ENCODE data around the gene DUS1L. TPM values are rescaled to one million over a fixed set of nuclear protein-coding genes. Genes with fewer than 3 reads are reported as not detected.

DUS1L gene
- polyA plus RNA-seq, 2 of the 4 experiments (the other 2 are of a cell fraction): 48.1 to 83.6 TPM

- no peak for TF ChIP-seq EHF (CRISPR knock-in tag; IDR thresholded peaks at IDR 0.05)
- no peak for TF ChIP-seq CBX8 (IDR thresholded peaks at IDR 0.05)
- TF ChIP-seq FOSB (CRISPR knock-in tag; IDR thresholded peaks at IDR 0.05): no peak
- TF ChIP-seq RFX5 (IDR thresholded peaks at IDR 0.05): no peak
- TF ChIP-seq MYC (IDR thresholded peaks at IDR 0.05; ENCODE audit: borderline replicate concordance, low read length): no peak
- no peak for TF ChIP-seq NR3C1 (IDR thresholded peaks at IDR 0.05)
- no peak for TF ChIP-seq BHLHE40 (IDR thresholded peaks at IDR 0.05; ENCODE audit: low read depth, low read length)
- TF ChIP-seq HOXA7 (CRISPR knock-in tag; IDR thresholded peaks at IDR 0.05): no peak
- TF ChIP-seq CHD2 (IDR thresholded peaks at IDR 0.05; ENCODE audit: low read length, partially characterized antibody): no peak
- no peak; the same call in 1 of the 2 replicates for TF ChIP-seq TP53 (CRISPR knock-in tag; IDR thresholded peaks at IDR 0.05)
- no peak for TF ChIP-seq RAD21 (conservative IDR thresholded peaks at IDR 0.05 in 1 of 2, IDR thresholded peaks at IDR 0.05 in 1 of 2)
- TF ChIP-seq PBX3 (IDR thresholded peaks at IDR 0.05): no peak
- TF ChIP-seq EP300 (IDR thresholded peaks at IDR 0.05): no peak
- no peak for TF ChIP-seq CEBPB (IDR thresholded peaks at IDR 0.05)
- peak overlapping the region; percentile 80 to 92 for H3K27ac ChIP-seq
- 6% methylated on average over 9 of the region's 10 CpGs for WGBS (ENCODE audit: missing lambda C conversion rate)
- no peak for FAIRE-seq
- CTCF ChIA-PET: interaction anchor here (0.7 to 33.2 kb wide), 30 partner anchors 8 to 308 kb away, joined by 3 to 794 read pairs (median 10); partner anchors contain the start of genes ASPSCR1, DCXR, MAFG and MYADML2
- DNase-seq (ENCODE audit: low read depth in 1 of 2, low spot score in 1 of 2): no peak
- POLR2A ChIA-PET: interaction anchor here (1.0 to 3.9 kb wide), 6 partner anchors 16 to 152 kb away, joined by 3 to 38 read pairs (median 4); partner anchors contain the start of genes ASPSCR1 and DCXR
- peak overlapping the region; percentile 77 for H3K4me3 ChIP-seq
- H3K4me1 ChIP-seq: peaks cover 41% of the 10 kb centered on the region
- no peaks in the 10 kb centered on the region for H3K9me3 ChIP-seq
- peak overlapping the region; percentile 87 for H3K4me2 ChIP-seq
- ATAC-seq: peak in 1 of 2 experiments; percentile 14; a peak in 3 of 6 replicates
These were observed 43.7 kb downstream of the DUS1L start for GRCh38 chr17:82021900-82022309.

GRCh38 chr17:82021107-82021899, 44.3 kb downstream of the DUS1L start:
- Histone ChIP-seq H3K4me2 (peak overlapping the region; percentile 87), H3K4me1 (peaks cover 41% of the 10 kb centered on the region), H3K4me3 (peak overlapping the region; percentile 77), H3K27ac (peak overlapping the region; percentile 80 to 92; a peak in 5 of 6 replicates), H3K9me3 (no peaks in the 10 kb centered on the region)
- CTCF ChIA-PET: interaction anchor here (0.6 to 33.2 kb wide), 36 partner anchors 8 to 307 kb away, joined by 3 to 794 read pairs (median 5); partner anchors contain the start of genes ASPSCR1, DCXR, MAFG and MYADML2
- 15% methylated on average over 24 of the region's 25 CpGs for WGBS (ENCODE audit: missing lambda C conversion rate)
- POLR2A ChIA-PET: interaction anchor here (1.0 to 3.9 kb wide), 7 partner anchors 16 to 152 kb away, joined by 3 to 38 read pairs (median 5); partner anchors contain the start of genes ASPSCR1 and DCXR
- FAIRE-seq: peak; percentile 84
- ATAC-seq: peak; percentile 55 to 56
- peak; percentile 89 to 90 for DNase-seq (ENCODE audit: low read depth in 1 of 2, low spot score in 1 of 2)
- TF ChIP-seq RCOR1 (IDR thresholded peaks at IDR 0.05; ENCODE audit: low read depth, low read length): no peak
- no peak for TF ChIP-seq CBX8 (IDR thresholded peaks at IDR 0.05)
- no peak for TF ChIP-seq HOXA7 (CRISPR knock-in tag; IDR thresholded peaks at IDR 0.05)
- TF ChIP-seq FOXS1 (CRISPR knock-in tag; IDR thresholded peaks at IDR 0.05): no peak
- no peak for TF ChIP-seq ZC3H11A (IDR thresholded peaks at IDR 0.05)
- no peak for TF ChIP-seq ATOH8 (CRISPR knock-in tag; IDR thresholded peaks at IDR 0.05; ENCODE audit: low read depth)
- no peak for TF ChIP-seq REST (IDR thresholded peaks at IDR 0.05)
- TF ChIP-seq CBX2 (IDR thresholded peaks at IDR 0.05; ENCODE audit: borderline replicate concordance, low read depth): no peak
- TF ChIP-seq NR3C1 (IDR thresholded peaks at IDR 0.05): no peak
- no peak for TF ChIP-seq BCL3 (IDR thresholded peaks at IDR 0.05)
- TF ChIP-seq EP300 (IDR thresholded peaks at IDR 0.05): no peak
- no peak for TF ChIP-seq CEBPB (IDR thresholded peaks at IDR 0.05)
- no peak for TF ChIP-seq ELK1 (IDR thresholded peaks at IDR 0.05; ENCODE audit: low read depth, low read length)
- TF ChIP-seq POLR2AphosphoS2 (conservative IDR thresholded peaks at IDR 0.05; ENCODE audit: low read length): no peak
- TF ChIP-seq RAD21 (conservative IDR thresholded peaks at IDR 0.05 in 1 of 2, IDR thresholded peaks at IDR 0.05 in 1 of 2): peak; percentile 97 to 98
- TF ChIP-seq CHD4 (IDR thresholded peaks at IDR 0.05; ENCODE audit: borderline replicate concordance): no peak
- no peak for TF ChIP-seq HES2 (IDR thresholded peaks at IDR 0.05)
- peak; percentile 98 for TF ChIP-seq SMC3 (IDR thresholded peaks at IDR 0.05)
- no peak for TF ChIP-seq KDM5A (IDR thresholded peaks at IDR 0.05)
